22Rv1 (cell line): ENCODE measurements around the gene RNF144B.
A peak's percentile ranks its signal among the peaks of the same experiment; 100 is the strongest.

ENCODE experiments used
- H3K27ac ChIP-seq: fragments of 450-650 bp; 2 replicates; pipeline ENCODE4 v1.5.1; 2017
- ZFX ChIP-seq: fragments of 450-650 bp; IDR thresholded peaks from 2 replicates; pipeline ENCODE4 v1.6.1; 2017; ENCODE audit warnings: antibody characterized with exemption, borderline replicate concordance
- TF ChIP-seq, protein P1 (sequence below): fragments of 450-650 bp; IDR thresholded peaks from 2 replicates; pipeline ENCODE4 v1.5.1; 2017; ENCODE audit warnings: mild to moderate bottlenecking

The RNF144B gene

DNA sequence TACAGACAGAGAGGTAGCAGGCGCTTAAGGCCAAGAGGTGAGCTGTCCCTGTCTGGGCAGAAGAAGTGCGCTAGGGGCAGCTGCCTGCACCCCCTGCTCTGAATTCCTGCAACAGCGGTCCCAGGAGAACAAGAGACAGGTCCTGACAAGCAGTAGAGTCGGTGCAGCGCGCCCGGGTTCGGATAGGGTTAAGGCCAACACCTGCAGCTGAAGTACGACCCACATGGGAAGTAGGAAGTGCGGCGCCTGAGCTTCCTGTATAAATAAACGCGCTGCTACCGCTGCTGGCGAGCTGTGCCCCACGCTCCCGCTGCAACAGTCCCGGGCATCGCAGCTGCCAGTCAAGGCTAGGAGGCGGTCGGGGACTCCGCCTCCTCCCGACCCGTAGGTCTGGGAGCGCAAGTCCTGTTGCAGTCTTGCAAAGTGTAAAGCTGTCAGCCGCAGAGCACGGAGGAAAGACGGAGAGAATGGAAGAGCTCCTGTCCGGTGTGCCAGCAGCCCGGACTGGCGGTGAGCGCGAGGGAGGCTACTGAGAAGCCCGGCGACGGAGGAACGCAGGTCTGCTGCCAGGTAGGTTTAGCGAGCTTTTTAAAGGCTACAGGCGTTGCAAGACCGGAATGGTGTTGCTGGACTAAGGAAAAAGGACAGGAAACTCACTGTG is at the start of gene RNF144B:
TSS of gene RNF144B (plus strand) at position 290 of the 661 bp plus-strand sequence. CDS start 12,185 bp downstream, outside the sequence.
- TF ChIP-seq, protein P1, sequence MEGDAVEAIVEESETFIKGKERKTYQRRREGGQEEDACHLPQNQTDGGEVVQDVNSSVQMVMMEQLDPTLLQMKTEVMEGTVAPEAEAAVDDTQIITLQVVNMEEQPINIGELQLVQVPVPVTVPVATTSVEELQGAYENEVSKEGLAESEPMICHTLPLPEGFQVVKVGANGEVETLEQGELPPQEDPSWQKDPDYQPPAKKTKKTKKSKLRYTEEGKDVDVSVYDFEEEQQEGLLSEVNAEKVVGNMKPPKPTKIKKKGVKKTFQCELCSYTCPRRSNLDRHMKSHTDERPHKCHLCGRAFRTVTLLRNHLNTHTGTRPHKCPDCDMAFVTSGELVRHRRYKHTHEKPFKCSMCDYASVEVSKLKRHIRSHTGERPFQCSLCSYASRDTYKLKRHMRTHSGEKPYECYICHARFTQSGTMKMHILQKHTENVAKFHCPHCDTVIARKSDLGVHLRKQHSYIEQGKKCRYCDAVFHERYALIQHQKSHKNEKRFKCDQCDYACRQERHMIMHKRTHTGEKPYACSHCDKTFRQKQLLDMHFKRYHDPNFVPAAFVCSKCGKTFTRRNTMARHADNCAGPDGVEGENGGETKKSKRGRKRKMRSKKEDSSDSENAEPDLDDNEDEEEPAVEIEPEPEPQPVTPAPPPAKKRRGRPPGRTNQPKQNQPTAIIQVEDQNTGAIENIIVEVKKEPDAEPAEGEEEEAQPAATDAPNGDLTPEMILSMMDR, result 0 out of 2 replicates have a peak, but pooled peaks have one; percentile 7
- no peak for TF ChIP-seq ZFX
- H3K27ac ChIP-seq, result peak within 1 kb of the TSS; percentile 93

DNA sequence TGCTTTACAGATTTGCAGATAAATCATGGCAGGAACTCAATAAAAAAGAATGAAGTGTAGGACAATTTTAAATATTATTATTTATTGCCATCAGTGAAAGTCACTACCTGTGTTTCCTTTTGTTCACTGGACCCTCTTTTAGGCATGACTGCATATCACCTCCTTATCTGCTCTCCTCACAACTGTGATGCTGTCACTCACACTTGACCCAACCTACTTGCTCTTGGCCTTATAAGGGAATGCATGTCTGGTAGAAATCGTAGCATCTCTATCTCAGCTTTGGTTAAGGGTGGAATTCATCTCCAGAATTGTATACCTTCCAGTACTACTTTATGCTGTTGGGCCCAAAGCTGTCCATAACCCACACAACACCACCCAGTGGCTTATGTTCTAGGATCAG is 47.6 kb upstream of the RNF144B start:
- H3K27ac ChIP-seq, result no peak overlapping the region
- TF ChIP-seq, protein P1, result no peak
- TF ChIP-seq ZFX, result no peak

DNA sequence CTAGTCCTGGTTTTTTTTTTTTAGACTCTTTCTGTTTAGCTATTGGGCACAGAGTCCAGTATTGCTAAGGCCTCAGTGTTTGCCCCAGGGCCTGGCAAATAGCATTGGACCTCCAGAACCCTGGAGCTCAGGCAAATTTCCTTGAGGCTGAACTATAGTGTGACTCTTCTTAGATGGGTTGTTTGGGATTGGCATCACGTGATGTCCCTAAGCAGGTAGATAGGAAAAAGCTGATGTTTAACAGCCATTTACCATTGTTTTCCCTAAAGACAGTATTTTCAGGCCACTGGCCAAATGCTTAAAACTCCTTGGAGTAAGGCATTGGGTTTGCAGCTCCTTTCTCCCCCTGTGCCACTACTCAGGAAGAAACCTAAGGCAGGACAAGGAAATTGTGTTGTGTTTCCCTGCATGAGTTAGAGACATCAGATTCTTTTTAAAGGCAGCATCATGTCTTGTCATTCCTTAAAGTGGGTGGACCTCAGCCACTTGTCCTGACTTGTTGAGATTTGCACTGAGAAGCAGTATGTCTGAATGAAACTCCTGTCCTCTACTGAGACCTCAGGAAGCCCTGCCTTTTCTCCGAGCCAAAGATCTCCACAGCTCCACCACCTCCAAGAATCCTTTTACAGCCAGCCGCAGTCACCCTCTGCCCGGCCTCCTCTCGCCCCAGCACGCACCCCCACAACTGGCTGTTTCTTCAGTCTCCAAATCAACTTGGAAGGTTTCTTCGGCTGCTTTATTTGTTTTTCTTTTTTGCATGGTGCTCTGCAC is 46.2 kb upstream of the RNF144B start:
- H3K27ac ChIP-seq, result no peak overlapping the region
- no peak for TF ChIP-seq ZFX
- TF ChIP-seq, protein P1, result no peak

DNA sequence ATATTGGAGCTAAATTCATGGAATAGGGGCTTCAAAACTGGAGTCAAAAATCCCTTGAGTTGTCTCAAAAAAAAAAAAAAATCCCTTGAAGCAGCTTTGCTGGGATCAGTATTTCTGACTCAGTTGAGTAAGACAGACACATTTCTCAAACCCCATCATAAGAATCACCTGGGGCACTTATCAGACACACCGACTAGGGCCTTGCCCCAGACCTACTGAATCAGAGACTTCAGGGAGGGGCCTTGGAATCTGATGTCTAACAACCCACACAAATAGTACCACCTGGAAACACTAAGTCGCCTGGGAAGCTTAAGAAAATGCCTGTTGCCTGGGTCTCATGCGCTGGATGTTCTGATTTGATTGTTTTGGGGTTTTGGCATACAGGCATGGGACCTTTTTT is 44.9 kb upstream of the RNF144B start:
- H3K27ac ChIP-seq, result no peak overlapping the region
- TF ChIP-seq, protein P1, result no peak
- no peak for TF ChIP-seq ZFX

DNA sequence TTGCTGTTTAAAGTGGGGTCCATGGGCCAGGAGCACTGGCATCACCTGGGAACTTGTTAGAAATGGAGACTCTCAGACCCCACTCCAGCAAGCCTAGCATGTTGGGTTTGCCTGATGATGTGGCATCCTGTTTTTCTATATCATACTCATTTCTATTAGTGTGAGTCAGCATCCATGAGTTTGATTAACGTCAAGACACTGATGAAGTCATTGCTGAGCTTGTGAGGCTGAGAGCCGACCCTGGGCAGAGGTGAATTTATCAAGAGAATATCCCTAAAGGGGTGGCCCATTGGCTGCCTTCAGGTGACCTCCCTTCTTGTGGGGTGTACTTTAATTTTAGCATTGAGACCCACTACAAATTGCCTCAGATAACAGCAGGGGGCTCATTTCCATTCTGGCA is 43.4 kb upstream of the RNF144B start:
- TF ChIP-seq ZFX, result no peak
- TF ChIP-seq, protein P1, result no peak
- H3K27ac ChIP-seq, result no peak overlapping the region

DNA sequence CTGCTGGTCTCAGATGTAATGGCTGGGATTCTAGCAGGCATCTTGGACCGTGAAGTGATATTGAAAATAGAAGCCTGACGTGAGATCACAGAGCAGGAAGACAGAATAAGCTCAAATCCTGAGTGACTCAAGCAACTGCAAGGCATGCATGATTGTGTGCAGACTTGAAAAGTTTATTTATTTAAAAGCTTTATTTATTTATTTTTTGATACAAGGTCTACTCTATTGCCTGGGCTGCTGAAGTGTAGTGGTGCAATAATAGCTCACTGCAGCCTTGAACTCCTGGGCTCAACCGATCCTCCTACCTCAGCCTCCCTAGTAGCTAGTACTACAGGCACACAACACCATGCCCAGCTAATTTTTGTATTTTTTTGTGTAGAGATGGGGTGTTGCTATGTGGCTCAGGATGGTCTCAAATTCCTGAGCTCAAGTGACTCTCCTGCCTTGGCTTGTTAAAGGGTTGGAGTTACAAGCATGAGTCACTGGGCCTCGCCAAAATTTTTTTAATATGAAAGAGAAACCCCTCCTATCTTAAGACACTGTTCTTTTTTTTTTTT is 40.1 kb upstream of the RNF144B start:
- no peak overlapping the region for H3K27ac ChIP-seq
- no peak for TF ChIP-seq ZFX
- TF ChIP-seq, protein P1, result no peak

DNA sequence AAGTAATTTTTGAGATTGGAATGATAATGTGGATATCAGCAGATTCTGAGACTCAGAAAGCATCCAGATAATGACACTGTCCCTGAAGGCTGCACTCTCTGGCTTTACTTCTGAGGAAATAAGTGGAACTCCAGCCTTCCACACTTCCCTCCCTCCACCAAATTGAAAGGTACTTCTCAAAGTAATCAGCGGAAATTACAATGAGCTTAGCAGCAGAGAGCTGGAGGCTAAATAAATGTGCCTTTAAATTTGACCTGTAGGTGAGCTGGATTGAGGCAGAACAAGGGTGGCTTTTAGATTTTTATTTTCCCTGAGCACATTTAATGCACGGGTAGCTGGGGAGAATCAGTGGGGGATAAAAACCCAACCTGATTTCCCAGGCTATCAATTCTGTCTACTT is 39.3 kb upstream of the RNF144B start:
- TF ChIP-seq, protein P1, result no peak
- no peak for TF ChIP-seq ZFX
- no peak overlapping the region for H3K27ac ChIP-seq
